Effector memory CD4-positive, alpha-beta T cell (primary cell): ENCODE data around the gene DAPK1.
"Not testable (repeated sequence)": the region's sequence is repeated elsewhere in the genome, so short reads cannot be mapped to it uniquely, and the experiment has no call there.

Experiments used
- DNase-seq, 3 donors: peaks; one replicate each; pipeline ENCODE4 v3.0.0-alpha.2; 2020
- H3K27ac ChIP-seq: 2 replicates; pipeline ENCODE4 v1.7.0; 2013; ENCODE audit warnings: mild to moderate bottlenecking, low read length, moderate library complexity; ENCODE audit not compliant: insufficient read depth, poor library complexity, severe bottlenecking
- H3K27me3 ChIP-seq: replicated peaks from 2 replicates; pipeline ENCODE4 v1.7.0; 2013; ENCODE audit warnings: mild to moderate bottlenecking, low read length; ENCODE audit not compliant: insufficient read depth, control insufficient read depth, poor library complexity, severe bottlenecking
- H3K36me3 ChIP-seq: 2 replicates; pipeline ENCODE4 v1.7.0; 2013; ENCODE audit warnings: mild to moderate bottlenecking, low read length, moderate library complexity; ENCODE audit not compliant: control insufficient read depth, insufficient read depth
- H3K4me1 ChIP-seq: 2 replicates; pipeline ENCODE4 v1.7.0; 2013; ENCODE audit warnings: low read length, mild to moderate bottlenecking; ENCODE audit not compliant: control insufficient read depth, insufficient read depth, poor library complexity, severe bottlenecking
- H3K4me3 ChIP-seq: 2 replicates; pipeline ENCODE4 v1.7.0; 2013; ENCODE audit warnings: low read length, low read depth, mild to moderate bottlenecking; ENCODE audit not compliant: insufficient read depth, poor library complexity, severe bottlenecking
- H3K9me3 ChIP-seq: 2 replicates; pipeline ENCODE4 v1.7.0; 2013; ENCODE audit warnings: mild to moderate bottlenecking, low read length, moderate library complexity; ENCODE audit not compliant: control insufficient read depth

The DAPK1 gene

DNA sequence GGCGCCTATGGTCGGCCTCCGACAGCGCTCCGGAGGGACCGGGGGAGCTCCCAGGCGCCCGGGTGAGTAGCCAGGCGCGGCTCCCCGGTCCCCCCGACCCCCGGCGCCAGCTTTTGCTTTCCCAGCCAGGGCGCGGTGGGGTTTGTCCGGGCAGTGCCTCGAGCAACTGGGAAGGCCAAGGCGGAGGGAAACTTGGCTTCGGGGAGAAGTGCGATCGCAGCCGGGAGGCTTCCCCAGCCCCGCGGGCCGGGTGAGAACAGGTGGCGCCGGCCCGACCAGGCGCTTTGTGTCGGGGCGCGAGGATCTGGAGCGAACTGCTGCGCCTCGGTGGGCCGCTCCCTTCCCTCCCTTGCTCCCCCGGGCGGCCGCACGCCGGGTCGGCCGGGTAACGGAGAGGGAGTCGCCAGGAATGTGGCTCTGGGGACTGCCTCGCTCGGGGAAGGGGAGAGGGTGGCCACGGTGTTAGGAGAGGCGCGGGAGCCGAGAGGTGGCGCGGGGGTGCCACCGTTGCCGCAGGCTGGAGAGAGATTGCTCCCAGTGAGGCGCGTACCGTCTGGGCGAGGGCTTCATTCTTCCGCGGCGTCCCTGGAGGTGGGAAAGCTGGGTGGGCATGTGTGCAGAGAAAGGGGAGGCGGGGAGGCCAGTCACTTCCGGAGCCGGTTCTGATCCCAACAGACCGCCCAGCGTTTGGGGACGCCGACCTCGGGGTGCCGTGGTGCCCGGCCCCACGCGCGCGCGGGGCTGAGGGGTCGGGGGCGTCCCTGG lies 561 bp downstream of the DAPK1 start:
- Histone ChIP-seq H3K9me3 (no peaks in the 10 kb centered on the region), H3K4me3 (no peak overlapping the region), H3K27ac (no peak overlapping the region), H3K27me3 (peaks cover 6% of the 10 kb centered on the region), H3K4me1 (no peaks in the 10 kb centered on the region), H3K36me3 (no peaks in the 10 kb centered on the region)
- no peak for DNase-seq

DNA sequence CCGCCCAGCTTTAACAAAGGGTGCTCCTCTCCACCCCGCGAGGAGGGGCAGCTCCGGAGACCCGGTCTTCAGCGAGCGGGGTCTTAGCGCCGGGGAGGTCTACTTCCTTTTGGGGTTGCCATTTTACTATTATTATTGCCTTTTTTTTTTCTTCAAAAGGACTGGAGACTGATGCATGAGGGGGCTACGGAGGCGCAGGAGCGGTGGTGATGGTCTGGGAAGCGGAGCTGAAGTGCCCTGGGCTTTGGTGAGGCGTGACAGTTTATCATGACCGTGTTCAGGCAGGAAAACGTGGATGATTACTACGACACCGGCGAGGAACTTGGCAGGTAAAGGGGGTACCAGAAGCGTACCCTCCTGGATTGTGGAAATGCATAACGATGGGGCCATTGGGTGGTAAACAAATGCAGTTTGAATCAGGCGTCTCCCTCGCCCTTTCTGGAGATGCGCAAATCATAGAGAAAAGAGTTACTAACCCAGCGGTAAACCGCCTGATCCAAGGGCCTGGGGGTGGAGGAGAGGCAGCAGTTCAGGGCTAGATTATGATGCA lies 1.2 kb downstream of the DAPK1 start:
- H3K27ac ChIP-seq: no peak overlapping the region
- no peak for DNase-seq
- no peak overlapping the region for H3K4me3 ChIP-seq
- H3K36me3 ChIP-seq: no peaks in the 10 kb centered on the region
- peaks cover 6% of the 10 kb centered on the region for H3K27me3 ChIP-seq
- no peaks in the 10 kb centered on the region for H3K4me1 ChIP-seq
- H3K9me3 ChIP-seq: no peaks in the 10 kb centered on the region

DNA sequence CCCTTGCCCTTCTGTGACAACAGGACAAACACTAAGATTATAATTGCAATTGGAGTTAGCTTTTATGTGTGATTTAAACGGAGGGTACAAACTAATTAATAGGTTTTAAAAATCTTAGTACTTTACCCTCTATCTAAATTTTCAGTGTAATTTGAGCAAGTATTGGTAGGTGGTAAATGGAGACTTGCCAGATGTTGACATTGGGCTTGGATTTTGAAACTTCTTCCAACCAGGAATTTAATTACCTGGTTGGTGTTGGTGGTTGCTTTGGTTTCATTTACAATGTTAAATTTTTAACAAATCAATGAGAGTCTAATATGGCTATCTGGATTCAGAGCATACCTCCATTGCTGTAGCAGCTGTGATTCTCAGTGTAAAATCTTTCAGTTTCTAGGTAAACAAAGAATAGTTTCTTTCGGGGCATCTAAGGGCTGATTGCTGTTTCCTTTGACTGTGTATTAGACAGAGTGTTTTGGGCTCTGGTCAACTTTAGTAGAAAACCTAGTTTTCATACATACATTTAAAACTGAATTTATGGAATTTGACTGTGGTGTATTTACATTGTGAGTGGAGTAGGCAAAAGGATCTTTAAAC lies 1.9 kb downstream of the DAPK1 start:
- Histone ChIP-seq H3K4me3 (no peak overlapping the region), H3K36me3 (no peaks in the 10 kb centered on the region), H3K27ac (no peak overlapping the region), H3K4me1 (no peaks in the 10 kb centered on the region), H3K27me3 (peaks cover 6% of the 10 kb centered on the region), H3K9me3 (no peaks in the 10 kb centered on the region)
- no peak for DNase-seq

DNA sequence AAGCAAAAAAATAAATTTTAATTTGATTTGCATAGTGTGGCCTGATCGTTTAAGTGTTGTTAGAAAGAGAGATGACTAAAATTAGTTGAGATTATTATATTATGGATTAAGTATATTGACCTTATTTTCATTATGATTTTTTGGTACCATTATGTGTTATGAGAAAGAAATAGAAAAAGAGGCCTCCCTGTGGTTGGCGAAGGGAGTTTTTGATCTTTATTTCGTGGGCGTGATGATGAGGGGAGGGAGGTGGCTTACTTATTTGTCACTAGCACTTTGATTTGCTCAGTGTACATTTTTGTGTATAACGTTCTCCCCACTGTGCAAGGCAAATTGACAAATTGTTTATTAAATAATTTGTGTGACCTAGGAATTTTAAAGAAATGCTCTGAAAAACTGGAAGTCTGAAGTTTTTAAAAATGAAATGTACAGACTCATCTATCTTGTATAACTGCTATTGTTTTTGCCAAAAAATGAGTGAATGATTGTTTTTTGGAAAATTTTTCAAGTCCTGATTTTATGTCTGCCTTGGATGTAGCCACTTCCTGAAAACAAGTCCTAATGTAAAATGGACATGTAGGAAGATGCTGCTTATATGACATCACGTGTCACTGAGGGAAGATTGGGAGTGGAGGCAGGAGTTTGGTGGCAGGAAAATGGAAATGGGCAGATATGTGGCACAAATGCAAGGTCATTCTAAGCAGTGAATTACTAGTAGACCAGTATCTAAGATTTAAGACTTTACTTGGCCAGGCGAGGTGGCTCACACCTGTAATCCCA lies 3.0 kb downstream of the DAPK1 start:
- no peaks in the 10 kb centered on the region for H3K4me1 ChIP-seq
- no peak overlapping the region for H3K4me3 ChIP-seq
- no peak overlapping the region for H3K27ac ChIP-seq

DNA sequence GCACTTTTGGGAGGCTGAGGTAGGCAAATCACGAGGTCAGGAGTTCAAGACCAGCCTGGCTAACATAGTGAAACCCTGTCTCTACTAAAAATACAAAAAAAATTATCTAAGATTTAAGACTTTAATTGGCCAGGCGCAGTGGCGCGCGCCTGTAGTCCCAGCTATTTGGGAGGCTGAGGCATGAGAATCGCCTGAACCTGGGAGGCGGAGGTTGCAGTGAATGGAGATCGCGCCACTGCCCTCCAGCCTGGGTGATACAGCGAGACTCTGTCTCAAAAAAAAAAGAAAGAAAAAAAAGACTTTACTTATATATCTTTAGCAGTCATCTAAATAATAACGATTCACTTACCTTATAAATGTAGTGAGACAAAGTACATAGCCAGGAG lies 3.6 kb downstream of the DAPK1 start:
- H3K4me1 ChIP-seq, H3K36me3 ChIP-seq, H3K27me3 ChIP-seq, DNase-seq, H3K9me3 ChIP-seq, H3K4me3 ChIP-seq, H3K27ac ChIP-seq: not testable (repeated sequence)

More for the DNA sequence above, 3.0 kb downstream of the DAPK1 start:
- no peaks in the 10 kb centered on the region for H3K36me3 ChIP-seq
- H3K9me3 ChIP-seq: no peaks in the 10 kb centered on the region
- DNase-seq: no peak
- H3K27me3 ChIP-seq: peaks cover 6% of the 10 kb centered on the region

DNA sequence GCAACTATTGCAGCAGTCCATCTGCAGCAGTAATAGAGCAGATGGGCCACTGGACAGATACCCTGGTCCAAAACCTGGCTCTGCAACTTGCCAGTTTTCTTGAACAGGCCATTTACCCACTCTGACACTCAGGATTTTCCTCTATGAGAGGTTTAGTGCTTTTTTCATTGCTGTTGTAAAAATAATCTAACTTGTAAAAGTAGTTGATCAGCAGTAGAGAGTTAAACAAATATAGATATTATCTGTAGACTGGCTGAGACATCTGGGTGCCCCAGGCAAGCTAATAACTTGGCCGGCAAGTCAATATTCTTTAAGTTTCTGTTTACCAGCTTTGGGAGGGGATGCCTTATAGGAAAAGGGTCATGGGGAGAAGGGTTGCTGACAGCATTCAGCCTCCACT lies 4.1 kb downstream of the DAPK1 start:
- no peak for DNase-seq
- H3K27ac ChIP-seq: no peak overlapping the region
- H3K4me1 ChIP-seq: no peaks in the 10 kb centered on the region
- no peak overlapping the region for H3K4me3 ChIP-seq
- H3K27me3 ChIP-seq: peaks cover 6% of the 10 kb centered on the region
- no peaks in the 10 kb centered on the region for H3K36me3 ChIP-seq
- no peaks in the 10 kb centered on the region for H3K9me3 ChIP-seq

DNA sequence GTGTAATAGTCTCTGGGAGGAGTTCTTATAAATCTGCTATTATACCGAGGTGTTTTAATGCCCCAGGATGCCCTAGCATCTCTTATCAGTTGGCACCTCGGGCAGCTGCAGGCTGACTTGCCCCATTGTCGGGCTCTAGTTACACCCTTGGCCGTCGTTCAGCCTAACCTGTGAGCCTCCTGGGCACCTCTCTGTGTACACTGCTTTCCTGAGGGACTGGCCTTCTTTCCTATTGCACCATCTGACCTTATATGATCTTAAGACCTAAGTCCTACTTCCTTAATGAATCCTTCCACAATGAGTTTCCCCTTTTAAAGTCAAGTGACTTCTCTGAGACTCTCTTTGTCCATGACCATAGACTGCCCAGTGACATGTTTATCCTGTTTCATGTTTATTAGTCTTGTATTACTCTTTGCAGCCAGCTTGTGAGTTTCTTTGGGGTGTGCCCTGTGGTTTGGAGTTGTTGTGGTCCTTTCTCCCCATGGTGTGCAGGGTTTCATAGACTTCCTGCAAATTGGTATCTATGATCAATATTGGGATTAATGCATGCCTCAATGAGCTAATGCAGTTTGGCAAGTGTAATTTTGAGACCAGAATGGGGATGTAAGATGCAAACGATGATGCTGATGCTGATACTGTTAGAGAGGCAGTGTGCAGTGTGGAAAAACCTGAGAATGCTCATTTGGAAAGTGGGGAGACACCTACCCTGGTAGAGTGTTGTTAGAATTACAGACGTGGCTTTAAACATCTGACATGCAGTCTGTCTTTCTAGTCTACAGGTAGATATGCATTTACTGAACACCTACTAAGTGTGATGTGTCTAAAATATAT lies 4.9 kb downstream of the DAPK1 start:
- Histone ChIP-seq H3K27me3 (peaks cover 6% of the 10 kb centered on the region), H3K9me3 (no peaks in the 10 kb centered on the region), H3K27ac (no peak overlapping the region), H3K4me3 (no peak overlapping the region), H3K36me3 (no peaks in the 10 kb centered on the region), H3K4me1 (no peaks in the 10 kb centered on the region)
- DNase-seq: no peak

DNA sequence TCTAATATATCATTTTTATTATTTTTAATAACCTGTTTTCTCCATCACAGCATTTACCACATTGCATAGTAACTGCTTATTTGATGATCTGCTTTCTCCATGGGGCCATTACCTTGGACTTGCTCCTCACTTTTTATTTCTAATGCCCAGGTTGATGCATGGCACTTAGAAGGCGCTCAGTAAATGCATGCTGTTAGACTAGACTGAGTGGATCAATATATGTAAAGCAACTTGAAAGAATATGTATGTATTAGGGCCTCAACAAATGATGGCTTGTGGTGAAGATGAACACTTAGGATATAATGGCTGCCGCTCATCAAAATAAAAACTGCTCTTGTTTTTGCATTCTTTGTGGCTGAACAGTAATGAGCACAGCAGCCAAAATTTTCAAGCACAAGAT lies 5.8 kb downstream of the DAPK1 start:
- no peaks in the 10 kb centered on the region for H3K9me3 ChIP-seq
- no peak overlapping the region for H3K4me3 ChIP-seq
- DNase-seq: no peak
- no peak overlapping the region for H3K27ac ChIP-seq
- peaks cover 6% of the 10 kb centered on the region for H3K27me3 ChIP-seq
- no peaks in the 10 kb centered on the region for H3K36me3 ChIP-seq
- no peaks in the 10 kb centered on the region for H3K4me1 ChIP-seq

DNA sequence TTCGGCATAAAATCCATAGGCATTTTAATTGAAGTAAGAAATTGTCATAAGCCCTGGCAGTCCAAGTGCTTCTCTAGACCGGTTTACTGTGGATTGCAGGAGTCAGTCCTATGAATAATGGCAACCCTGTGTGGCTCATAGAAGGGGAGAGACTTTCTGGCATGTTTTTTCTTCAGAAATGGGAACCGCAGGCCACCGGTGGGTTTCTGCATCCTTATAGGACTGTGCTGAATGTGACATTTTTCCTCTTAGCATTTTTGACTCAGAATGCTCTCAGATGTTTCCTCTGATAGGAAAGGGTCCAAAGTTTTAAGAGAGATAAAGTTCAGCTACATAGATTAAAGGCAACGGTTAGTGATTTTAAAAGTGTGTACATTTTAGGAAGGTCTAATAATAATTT lies 6.3 kb downstream of the DAPK1 start:
- H3K4me3 ChIP-seq: no peak overlapping the region
- H3K9me3 ChIP-seq: no peaks in the 10 kb centered on the region
- H3K27ac ChIP-seq: no peak overlapping the region
- no peaks in the 10 kb centered on the region for H3K36me3 ChIP-seq
- no peak for DNase-seq
- peaks cover 6% of the 10 kb centered on the region for H3K27me3 ChIP-seq
- no peaks in the 10 kb centered on the region for H3K4me1 ChIP-seq
